ENCODE results near the gene NEGR1.

The NEGR1 gene

DNA sequence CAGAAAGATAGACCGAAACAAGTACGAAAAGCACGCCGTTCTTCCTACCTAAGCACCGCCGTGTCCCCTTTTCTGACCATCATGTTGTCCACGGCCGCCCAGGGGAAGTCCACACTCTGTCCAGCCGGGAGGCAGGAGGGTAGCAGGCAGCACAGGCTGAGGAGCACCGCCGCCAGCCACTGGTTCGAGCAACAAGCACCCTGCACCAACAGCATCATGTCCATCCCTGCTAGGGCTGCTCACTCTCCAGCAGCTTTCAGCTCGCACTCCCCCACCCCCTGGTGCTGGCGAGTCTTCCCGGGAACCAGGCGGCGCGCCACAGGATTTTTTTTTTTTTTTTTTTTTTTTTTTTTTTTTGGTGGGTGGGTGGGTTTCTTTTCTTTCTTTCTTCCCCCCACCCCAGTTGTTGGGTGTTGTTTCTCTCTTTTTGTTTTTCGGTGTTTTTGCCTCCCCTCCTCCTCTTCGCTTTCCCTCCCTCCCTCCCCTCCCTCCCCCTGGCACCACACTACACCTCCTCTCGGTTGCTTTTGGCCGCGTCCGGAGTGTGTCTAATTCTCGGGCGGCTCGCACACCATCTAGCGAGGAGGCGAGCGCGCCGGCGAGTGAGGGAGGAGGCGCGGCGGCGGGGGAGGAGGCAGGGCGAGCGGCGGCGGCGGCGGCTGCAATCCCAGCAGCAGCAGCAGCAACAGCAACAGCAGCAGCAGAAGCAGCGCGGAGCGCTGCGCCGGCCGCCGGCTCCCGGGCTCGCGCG lies at the start of gene NEGR1:
NEGR1 (minus strand) TSS at position 269 of the 751 bp plus-strand sequence.
- Histone ChIP-seq H3K27ac (ENCODE audit: low read depth, low read length) (peak within 1 kb of the TSS; percentile 97), H2AFZ (ENCODE audit: low read length, unreplicated experiment) (peak within 1 kb of the TSS; percentile 88), H3K27me3 (ENCODE audit: insufficient read depth, low read length) (no peaks in the 10 kb centered on the region), H3K4me3 (ENCODE audit: low read depth, low read length) (peak within 1 kb of the TSS; percentile 86), H3K79me2 (ENCODE audit: control insufficient read depth, insufficient read depth, low read length, unreplicated experiment) (peaks cover 25% of the 10 kb centered on the region), H3K4me1 (ENCODE audit: control insufficient read depth, insufficient read depth, low read length, unreplicated experiment) (peaks cover 45% of the 10 kb centered on the region), H3K36me3 (ENCODE audit: insufficient read depth, low read length) (no peaks in the 10 kb centered on the region)

DNA sequence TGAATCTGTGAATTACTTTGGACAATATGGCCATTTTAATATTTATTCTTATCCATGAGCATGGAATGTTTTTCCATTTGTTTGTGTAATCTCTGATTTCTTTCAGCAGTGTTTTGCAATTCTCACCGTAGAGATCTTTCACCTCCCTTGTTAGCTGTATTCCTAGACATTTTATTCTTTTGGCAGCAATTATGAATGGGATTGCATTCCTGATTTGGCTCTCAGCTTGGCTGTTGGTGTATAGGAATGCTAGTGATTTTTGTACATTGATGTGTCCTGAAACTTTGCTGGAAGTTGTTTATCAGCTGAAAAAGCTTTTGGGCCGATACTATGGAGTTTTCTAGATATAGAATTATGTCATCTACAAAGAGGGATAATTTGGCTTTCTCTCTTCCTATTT lies 44.2 kb upstream of the NEGR1 start:
- H3K36me3 ChIP-seq (ENCODE audit: insufficient read depth, low read length): no peaks in the 10 kb centered on the region
- H3K79me2 ChIP-seq (ENCODE audit: control insufficient read depth, insufficient read depth, low read length, unreplicated experiment): no peaks in the 10 kb centered on the region
- H3K27ac ChIP-seq (ENCODE audit: low read depth, low read length): no peak overlapping the region
- peak overlapping the region; percentile 25 for H2AFZ ChIP-seq (ENCODE audit: low read length, unreplicated experiment)
- no peaks in the 10 kb centered on the region for H3K4me1 ChIP-seq (ENCODE audit: control insufficient read depth, insufficient read depth, low read length, unreplicated experiment)
- no peak overlapping the region for H3K4me3 ChIP-seq (ENCODE audit: low read depth, low read length)
- no peaks in the 10 kb centered on the region for H3K27me3 ChIP-seq (ENCODE audit: insufficient read depth, low read length)

GRCh38 chr1:72324451-72324850 lies 42.1 kb upstream of the NEGR1 start:
- Histone ChIP-seq H3K36me3 (ENCODE audit: insufficient read depth, low read length) (no peaks in the 10 kb centered on the region), H3K27ac (ENCODE audit: low read depth, low read length) (no peak overlapping the region), H3K79me2 (ENCODE audit: control insufficient read depth, insufficient read depth, low read length, unreplicated experiment) (no peaks in the 10 kb centered on the region), H3K27me3 (ENCODE audit: insufficient read depth, low read length) (no peaks in the 10 kb centered on the region), H3K4me3 (ENCODE audit: low read depth, low read length) (no peak overlapping the region), H3K4me1 (ENCODE audit: control insufficient read depth, insufficient read depth, low read length, unreplicated experiment) (no peaks in the 10 kb centered on the region), H2AFZ (ENCODE audit: low read length, unreplicated experiment) (no peak overlapping the region)

GRCh38 chr1:72322910-72323309 lies 40.6 kb upstream of the NEGR1 start:
- H3K36me3 ChIP-seq (ENCODE audit: insufficient read depth, low read length): no peaks in the 10 kb centered on the region
- no peak overlapping the region for H2AFZ ChIP-seq (ENCODE audit: low read length, unreplicated experiment)
- no peaks in the 10 kb centered on the region for H3K4me1 ChIP-seq (ENCODE audit: control insufficient read depth, insufficient read depth, low read length, unreplicated experiment)
- H3K4me3 ChIP-seq (ENCODE audit: low read depth, low read length): no peak overlapping the region
- H3K79me2 ChIP-seq (ENCODE audit: control insufficient read depth, insufficient read depth, low read length, unreplicated experiment): no peaks in the 10 kb centered on the region
- no peaks in the 10 kb centered on the region for H3K27me3 ChIP-seq (ENCODE audit: insufficient read depth, low read length)
- H3K27ac ChIP-seq (ENCODE audit: low read depth, low read length): no peak overlapping the region

- Histone ChIP-seq H3K4me3 (ENCODE audit: low read depth, low read length) (peak overlapping the region; percentile 13; the same call in 1 of the 2 replicates), H2AFZ (ENCODE audit: low read length, unreplicated experiment) (peak overlapping the region; percentile 60), H3K4me1 (ENCODE audit: control insufficient read depth, insufficient read depth, low read length, unreplicated experiment) (no peaks in the 10 kb centered on the region), H3K79me2 (ENCODE audit: control insufficient read depth, insufficient read depth, low read length, unreplicated experiment) (no peaks in the 10 kb centered on the region), H3K36me3 (ENCODE audit: insufficient read depth, low read length) (no peaks in the 10 kb centered on the region), H3K27me3 (ENCODE audit: insufficient read depth, low read length) (no peaks in the 10 kb centered on the region), H3K27ac (ENCODE audit: low read depth, low read length) (no peak overlapping the region)
These were observed 14.2 kb upstream of the NEGR1 start for GRCh38 chr1:72296501-72296900.

GRCh38 chr1:72288886-72289285 lies 6.5 kb upstream of the NEGR1 start:
- Histone ChIP-seq H3K36me3 (ENCODE audit: insufficient read depth, low read length) (no peaks in the 10 kb centered on the region), H2AFZ (ENCODE audit: low read length, unreplicated experiment) (no peak overlapping the region), H3K79me2 (ENCODE audit: control insufficient read depth, insufficient read depth, low read length, unreplicated experiment) (peaks cover 2% of the 10 kb centered on the region), H3K27me3 (ENCODE audit: insufficient read depth, low read length) (no peaks in the 10 kb centered on the region), H3K4me1 (ENCODE audit: control insufficient read depth, insufficient read depth, low read length, unreplicated experiment) (peaks cover 20% of the 10 kb centered on the region), H3K4me3 (ENCODE audit: low read depth, low read length) (no peak overlapping the region), H3K27ac (ENCODE audit: low read depth, low read length) (no peak overlapping the region)

- Histone ChIP-seq H3K4me1 (ENCODE audit: control insufficient read depth, insufficient read depth, low read length, unreplicated experiment) (peaks cover 20% of the 10 kb centered on the region), H3K79me2 (ENCODE audit: control insufficient read depth, insufficient read depth, low read length, unreplicated experiment) (peaks cover 2% of the 10 kb centered on the region), H3K36me3 (ENCODE audit: insufficient read depth, low read length) (no peaks in the 10 kb centered on the region), H3K27ac (ENCODE audit: low read depth, low read length) (peak overlapping the region; percentile 97), H2AFZ (ENCODE audit: low read length, unreplicated experiment) (no peak overlapping the region), H3K4me3 (ENCODE audit: low read depth, low read length) (no peak overlapping the region), H3K27me3 (ENCODE audit: insufficient read depth, low read length) (no peaks in the 10 kb centered on the region)
These were observed 4.1 kb upstream of the NEGR1 start for GRCh38 chr1:72286401-72286800.

GRCh38 chr1:72285074-72285425 lies 2.7 kb upstream of the NEGR1 start:
- Histone ChIP-seq H2AFZ (ENCODE audit: low read length, unreplicated experiment) (peak overlapping the region; percentile 69), H3K4me1 (ENCODE audit: control insufficient read depth, insufficient read depth, low read length, unreplicated experiment) (peaks cover 31% of the 10 kb centered on the region), H3K4me3 (ENCODE audit: low read depth, low read length) (peak overlapping the region; percentile 86), H3K79me2 (ENCODE audit: control insufficient read depth, insufficient read depth, low read length, unreplicated experiment) (peaks cover 12% of the 10 kb centered on the region), H3K27me3 (ENCODE audit: insufficient read depth, low read length) (no peaks in the 10 kb centered on the region), H3K27ac (ENCODE audit: low read depth, low read length) (peak overlapping the region; percentile 97), H3K36me3 (ENCODE audit: insufficient read depth, low read length) (no peaks in the 10 kb centered on the region)

- H3K4me3 ChIP-seq (ENCODE audit: low read depth, low read length): peak overlapping the region; percentile 86
- H3K27me3 ChIP-seq (ENCODE audit: insufficient read depth, low read length): no peaks in the 10 kb centered on the region
- peak overlapping the region; percentile 97 for H3K27ac ChIP-seq (ENCODE audit: low read depth, low read length)
- peaks cover 31% of the 10 kb centered on the region for H3K4me1 ChIP-seq (ENCODE audit: control insufficient read depth, insufficient read depth, low read length, unreplicated experiment)
- no peaks in the 10 kb centered on the region for H3K36me3 ChIP-seq (ENCODE audit: insufficient read depth, low read length)
- H2AFZ ChIP-seq (ENCODE audit: low read length, unreplicated experiment): peak overlapping the region; percentile 88
- H3K79me2 ChIP-seq (ENCODE audit: control insufficient read depth, insufficient read depth, low read length, unreplicated experiment): peaks cover 15% of the 10 kb centered on the region
These were observed 2.2 kb upstream of the NEGR1 start for GRCh38 chr1:72284348-72285073.

- H3K27me3 ChIP-seq (ENCODE audit: insufficient read depth, low read length): no peaks in the 10 kb centered on the region
- H3K79me2 ChIP-seq (ENCODE audit: control insufficient read depth, insufficient read depth, low read length, unreplicated experiment): peaks cover 20% of the 10 kb centered on the region
- H3K27ac ChIP-seq (ENCODE audit: low read depth, low read length): peak overlapping the region; percentile 97
- H3K4me1 ChIP-seq (ENCODE audit: control insufficient read depth, insufficient read depth, low read length, unreplicated experiment): peaks cover 36% of the 10 kb centered on the region
- peak overlapping the region; percentile 86 for H3K4me3 ChIP-seq (ENCODE audit: low read depth, low read length)
- peak overlapping the region; percentile 88 for H2AFZ ChIP-seq (ENCODE audit: low read length, unreplicated experiment)
- H3K36me3 ChIP-seq (ENCODE audit: insufficient read depth, low read length): no peaks in the 10 kb centered on the region
These were observed 1.7 kb upstream of the NEGR1 start for GRCh38 chr1:72284084-72284347.

Measured in ACC112 (cell line).